ENCODE results near the gene PGM2L1. TPM values are rescaled to one million over a fixed set of nuclear protein-coding genes. Genes with fewer than 3 reads are reported as not detected.

Gene PGM2L1
- total RNA-seq, 4 donors from 2014 or later: 1.0 to 1.8 (median 1.2) TPM

DNA sequence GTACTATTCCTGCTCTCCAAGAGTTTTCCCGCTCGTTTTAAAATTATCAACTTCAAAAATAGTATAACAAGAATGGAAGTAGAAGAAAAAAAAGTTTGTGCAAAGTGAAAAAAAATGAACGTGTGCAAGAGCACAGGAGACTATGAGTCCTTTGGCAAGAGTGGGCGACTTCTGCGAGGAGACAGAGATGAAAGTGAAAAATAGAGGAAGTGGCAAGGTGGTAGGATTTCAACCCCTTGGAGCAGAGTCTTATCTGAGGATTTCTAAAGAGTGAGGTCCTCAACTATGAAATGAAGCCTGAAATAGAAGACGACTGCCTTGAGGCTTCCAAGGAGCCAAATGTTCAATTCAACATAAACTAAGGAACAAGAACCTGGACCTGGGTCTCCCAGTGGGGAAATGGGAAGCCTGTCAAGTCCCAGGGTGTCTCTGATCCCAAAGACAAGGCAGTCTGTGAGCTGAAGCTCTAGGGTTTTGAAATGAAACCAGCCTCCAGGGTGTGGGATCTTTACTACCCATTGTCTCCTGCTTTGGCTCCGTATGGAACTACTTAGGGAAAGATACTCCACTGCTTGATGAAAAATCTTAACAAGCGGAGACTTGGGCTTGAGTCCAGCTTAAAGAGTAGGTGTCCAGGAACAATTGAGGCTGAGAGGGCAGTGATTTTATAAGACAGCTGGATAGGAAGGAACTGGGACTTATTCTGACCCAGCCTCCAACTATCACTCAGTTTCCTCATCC, 91.6 kb downstream of the PGM2L1 start:
- intact Hi-C loops (cut with DNase I; ENCODE audit: low total_unique reads): no loop called here
- no peak for DNase-seq (ENCODE audit: low spot score in 2 of 2)
- WGBS, 2 donors: 65 to 67% methylated on average over 8 of the region's 8 CpGs
- TF ChIP-seq, protein P1, sequence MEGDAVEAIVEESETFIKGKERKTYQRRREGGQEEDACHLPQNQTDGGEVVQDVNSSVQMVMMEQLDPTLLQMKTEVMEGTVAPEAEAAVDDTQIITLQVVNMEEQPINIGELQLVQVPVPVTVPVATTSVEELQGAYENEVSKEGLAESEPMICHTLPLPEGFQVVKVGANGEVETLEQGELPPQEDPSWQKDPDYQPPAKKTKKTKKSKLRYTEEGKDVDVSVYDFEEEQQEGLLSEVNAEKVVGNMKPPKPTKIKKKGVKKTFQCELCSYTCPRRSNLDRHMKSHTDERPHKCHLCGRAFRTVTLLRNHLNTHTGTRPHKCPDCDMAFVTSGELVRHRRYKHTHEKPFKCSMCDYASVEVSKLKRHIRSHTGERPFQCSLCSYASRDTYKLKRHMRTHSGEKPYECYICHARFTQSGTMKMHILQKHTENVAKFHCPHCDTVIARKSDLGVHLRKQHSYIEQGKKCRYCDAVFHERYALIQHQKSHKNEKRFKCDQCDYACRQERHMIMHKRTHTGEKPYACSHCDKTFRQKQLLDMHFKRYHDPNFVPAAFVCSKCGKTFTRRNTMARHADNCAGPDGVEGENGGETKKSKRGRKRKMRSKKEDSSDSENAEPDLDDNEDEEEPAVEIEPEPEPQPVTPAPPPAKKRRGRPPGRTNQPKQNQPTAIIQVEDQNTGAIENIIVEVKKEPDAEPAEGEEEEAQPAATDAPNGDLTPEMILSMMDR (IDR thresholded peaks at IDR 0.05): no peak
- no peak for TF ChIP-seq POLR2A (IDR thresholded peaks at IDR 0.05)
- no peak overlapping the region for H3K4me3 ChIP-seq (ENCODE audit: low read depth, poor library complexity, severe bottlenecking)

DNA sequence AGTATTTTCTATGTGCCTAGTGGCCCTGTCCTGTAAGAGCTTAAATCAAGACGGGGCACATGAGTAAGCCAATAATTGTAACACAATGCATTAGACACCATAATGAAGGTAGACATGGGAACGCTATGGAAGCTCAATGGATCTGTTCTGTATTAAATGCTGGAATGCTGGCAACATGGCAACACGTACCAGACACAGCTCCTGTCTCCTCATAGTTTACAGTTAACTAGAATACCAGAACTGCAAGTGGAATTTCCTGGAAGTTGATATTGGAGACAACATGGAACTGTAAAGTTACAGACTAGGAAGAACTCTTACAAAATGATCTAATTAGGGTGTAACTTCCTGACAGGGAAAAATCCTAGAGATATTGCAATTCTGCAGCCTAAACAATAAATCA, 99.2 kb downstream of the PGM2L1 start:
- 71 to 73% methylated on average over 3 of the region's 3 CpGs for WGBS, 2 donors
- intact Hi-C loops (cut with DNase I; ENCODE audit: low total_unique reads): no loop called here
- no peak overlapping the region for H3K4me3 ChIP-seq (ENCODE audit: low read depth, poor library complexity, severe bottlenecking)
- no peak for TF ChIP-seq POLR2A (IDR thresholded peaks at IDR 0.05)
- TF ChIP-seq, protein P1 (IDR thresholded peaks at IDR 0.05): no peak
- no peak for DNase-seq (ENCODE audit: low spot score in 2 of 2)

DNA sequence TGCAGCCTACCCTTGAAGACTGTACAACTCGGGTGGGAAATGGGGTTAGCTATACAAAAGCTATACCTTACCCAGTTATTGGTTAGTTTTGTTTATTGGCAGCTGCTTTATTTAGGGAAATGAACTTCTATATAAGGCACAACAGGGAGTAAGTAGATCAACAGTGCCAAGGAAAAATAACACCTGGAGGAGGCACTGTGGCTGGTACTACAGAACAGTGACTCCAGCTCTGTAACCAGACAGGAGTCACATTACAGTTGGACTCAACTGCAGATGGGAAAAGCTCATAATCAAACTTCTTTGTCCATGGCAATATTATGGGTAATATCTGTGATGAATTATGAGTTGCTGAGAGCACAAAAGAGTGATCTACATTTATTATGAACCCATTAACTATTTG, 100.7 kb downstream of the PGM2L1 start:
- 81 to 97% methylated on average over 1 of the region's 1 CpG for WGBS, 2 donors
- no peak overlapping the region for H3K4me3 ChIP-seq (ENCODE audit: low read depth, poor library complexity, severe bottlenecking)
- TF ChIP-seq, protein P1 (IDR thresholded peaks at IDR 0.05): no peak
- no peak for TF ChIP-seq POLR2A (IDR thresholded peaks at IDR 0.05)
- DNase-seq (ENCODE audit: low spot score in 2 of 2): no peak
- intact Hi-C loops (cut with DNase I; ENCODE audit: low total_unique reads): no loop called here

DNA sequence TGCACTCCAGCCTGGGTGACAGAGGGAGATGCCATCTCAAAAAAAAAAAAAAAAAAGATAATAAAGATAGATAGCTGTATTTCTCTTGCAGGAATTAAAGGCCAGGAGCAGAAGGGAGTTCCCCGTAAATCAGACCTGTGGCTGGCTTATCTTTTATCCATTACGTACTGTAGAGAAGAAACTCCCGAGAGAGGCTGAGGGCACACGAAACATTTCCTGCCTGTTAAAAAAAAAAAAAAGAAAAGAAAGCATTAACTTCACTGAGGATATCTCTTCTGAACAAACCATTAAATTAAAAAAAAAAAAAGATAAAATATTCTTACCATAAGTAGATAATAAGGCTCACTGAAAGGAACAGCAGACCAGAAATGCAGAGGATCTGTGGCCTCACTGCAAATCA, 109.3 kb downstream of the PGM2L1 start:
- DNase-seq (ENCODE audit: low spot score in 2 of 2): no peak
- WGBS, 2 donors: 42 to 53% methylated on average over 4 of the region's 4 CpGs

DNA sequence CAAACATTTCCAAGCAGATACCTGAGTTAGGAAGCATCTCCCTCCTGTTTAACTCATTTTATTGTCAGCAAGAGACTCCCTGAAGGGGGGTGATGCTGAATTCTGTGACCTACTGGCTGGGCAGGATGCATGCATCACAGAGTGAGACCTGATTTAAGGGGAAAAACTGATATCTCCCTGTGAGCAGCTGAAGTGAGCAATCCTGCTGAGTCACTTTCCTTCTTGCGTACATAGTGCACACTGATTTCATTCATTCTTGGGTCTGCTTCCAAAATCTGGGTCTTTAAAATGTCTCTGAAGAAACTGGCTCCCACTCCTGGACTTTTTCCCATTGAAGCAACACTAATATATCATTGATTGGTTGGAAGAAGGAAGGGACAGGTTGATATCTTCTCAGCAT, 110.1 kb downstream of the PGM2L1 start:
- 23 to 50% methylated on average over 1 of the region's 1 CpG for WGBS, 2 donors
- intact Hi-C loops (cut with DNase I; ENCODE audit: low total_unique reads): no loop called here
- TF ChIP-seq, protein P1 (IDR thresholded peaks at IDR 0.05): no peak
- no peak for TF ChIP-seq POLR2A (IDR thresholded peaks at IDR 0.05)
- DNase-seq (ENCODE audit: low spot score in 2 of 2): no peak
- H3K4me3 ChIP-seq (ENCODE audit: low read depth, poor library complexity, severe bottlenecking): no peak overlapping the region

More for the DNA sequence above, 109.3 kb downstream of the PGM2L1 start:
- no peak for TF ChIP-seq POLR2A (IDR thresholded peaks at IDR 0.05)
- TF ChIP-seq, protein P1 (IDR thresholded peaks at IDR 0.05): no peak
- no peak overlapping the region for H3K4me3 ChIP-seq (ENCODE audit: low read depth, poor library complexity, severe bottlenecking)
- intact Hi-C loops (cut with DNase I; ENCODE audit: low total_unique reads): no loop called here

DNA sequence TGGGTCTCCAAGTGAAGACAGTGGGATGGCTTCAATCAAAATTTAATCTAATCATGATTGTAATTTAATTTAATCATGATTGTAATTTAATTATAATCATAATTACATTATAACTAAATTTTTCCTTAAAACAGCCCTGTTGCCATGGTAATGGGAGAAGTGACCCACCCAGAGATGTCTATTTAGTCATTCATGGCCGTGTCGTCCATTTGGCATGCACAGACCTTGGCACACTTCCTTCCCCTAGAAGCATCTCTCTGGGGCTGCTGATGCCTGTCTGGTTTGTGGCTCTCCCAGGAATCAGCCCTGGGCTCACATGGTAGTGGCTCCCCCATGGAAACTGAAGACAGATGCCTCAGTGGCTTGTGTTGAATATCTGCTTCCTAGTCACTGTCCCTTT, 113.8 kb downstream of the PGM2L1 start:
- intact Hi-C loops (cut with DNase I; ENCODE audit: low total_unique reads): no loop called here
- H3K4me3 ChIP-seq (ENCODE audit: low read depth, poor library complexity, severe bottlenecking): no peak overlapping the region
- 32 to 52% methylated on average over 2 of the region's 2 CpGs for WGBS, 2 donors
- DNase-seq (ENCODE audit: low spot score in 2 of 2): no peak
- TF ChIP-seq POLR2A (IDR thresholded peaks at IDR 0.05): no peak
- TF ChIP-seq, protein P1 (IDR thresholded peaks at IDR 0.05): no peak

Data from lower leg skin (tissue), 4 donors.